Trophoblast cell (in vitro differentiated cells and primary cell): ENCODE data around the gene CCNQ.

Source experiments
- DNase-seq, 2 donors: peaks; one replicate each; pipeline ENCODE4 v3.0.0-alpha.2; 2016
- H2AFZ ChIP-seq: 2 replicates; pipeline ENCODE4 v1.6.1; 2013; ENCODE audit warnings: low read length, moderate library complexity, mild to moderate bottlenecking; ENCODE audit not compliant: insufficient read depth, poor library complexity
- H2AK5ac ChIP-seq: 2 replicates; pipeline ENCODE4 v1.6.1; 2013; ENCODE audit warnings: mild to moderate bottlenecking, low read length
- H2BK120ac ChIP-seq: 2 replicates; pipeline ENCODE4 v1.6.1; 2013; ENCODE audit warnings: low read length, mild to moderate bottlenecking, moderate library complexity; ENCODE audit not compliant: insufficient read depth, poor library complexity
- H2BK12ac ChIP-seq: 2 replicates; pipeline ENCODE4 v1.6.1; 2013; ENCODE audit warnings: mild to moderate bottlenecking, low read length, moderate library complexity
- H2BK5ac ChIP-seq: 2 replicates; pipeline ENCODE4 v1.6.1; 2013; ENCODE audit warnings: low read length, low read depth, moderate library complexity, mild to moderate bottlenecking; ENCODE audit not compliant: poor library complexity
- H3K14ac ChIP-seq: 2 replicates; pipeline ENCODE4 v1.6.1; 2013; ENCODE audit warnings: mild to moderate bottlenecking, low read length
- H3K18ac ChIP-seq: 2 replicates; pipeline ENCODE4 v1.6.1; 2013; ENCODE audit warnings: mild to moderate bottlenecking, low read length
- H3K23ac ChIP-seq: 2 replicates; pipeline ENCODE4 v1.6.1; 2013; ENCODE audit warnings: low read length
- H3K27ac ChIP-seq: 2 replicates; pipeline ENCODE4 v1.5.1; 2013; ENCODE audit warnings: low read depth, mild to moderate bottlenecking, inconsistent platforms, low read length, moderate library complexity
- H3K27me3 ChIP-seq: 2 replicates; pipeline ENCODE4 v1.6.1; 2013; ENCODE audit warnings: inconsistent platforms, mild to moderate bottlenecking, low read length, moderate library complexity; ENCODE audit not compliant: insufficient read depth
- H3K36me3 ChIP-seq, 2 experiments: 1 replicate in 1 of 2; 2 replicates in 1 of 2; pipeline ENCODE4 v1.6.1; 2013; ENCODE audit warnings: low read length in 2 of 2, mild to moderate bottlenecking in 2 of 2, moderate library complexity in 1 of 2; ENCODE audit not compliant: insufficient read depth in 2 of 2, control insufficient read depth in 1 of 2
- H3K4ac ChIP-seq: 2 replicates; pipeline ENCODE4 v1.6.1; 2013; ENCODE audit warnings: low read depth, mild to moderate bottlenecking, low read length, moderate library complexity
- H3K4me1 ChIP-seq, 2 experiments: 1 replicate in 1 of 2; 2 replicates in 1 of 2; pipeline ENCODE4 v1.6.1; 2013; ENCODE audit warnings: low read length in 2 of 2, mild to moderate bottlenecking in 2 of 2, moderate library complexity in 1 of 2; ENCODE audit not compliant: insufficient read depth in 2 of 2, control insufficient read depth in 1 of 2
- H3K4me2 ChIP-seq: 2 replicates; pipeline ENCODE4 v1.6.1; 2013; ENCODE audit warnings: inconsistent platforms, mild to moderate bottlenecking, low read length, moderate library complexity
- H3K4me3 ChIP-seq: 2 replicates; pipeline ENCODE4 v1.5.1; 2013; ENCODE audit warnings: mild to moderate bottlenecking, low read depth, low read length, inconsistent platforms
- H3K79me1 ChIP-seq: one replicate; pipeline ENCODE4 v1.6.1; 2013; ENCODE audit warnings: low read length
- H3K79me2 ChIP-seq: 2 replicates; pipeline ENCODE4 v1.6.1; 2013; ENCODE audit warnings: low read length, mild to moderate bottlenecking; ENCODE audit not compliant: control insufficient read depth, insufficient read depth, poor library complexity
- H3K9ac ChIP-seq: 2 replicates; pipeline ENCODE4 v1.6.1; 2013; ENCODE audit warnings: mild to moderate bottlenecking, low read length
- H3K9me3 ChIP-seq: 2 replicates; pipeline ENCODE4 v1.6.1; 2013; ENCODE audit warnings: low read depth, mild to moderate bottlenecking, control low read depth, inconsistent platforms, low read length; ENCODE audit not compliant: insufficient read depth
- H4K12ac ChIP-seq: 2 replicates; pipeline ENCODE4 v1.6.1; 2013; ENCODE audit warnings: low read depth, mild to moderate bottlenecking, low read length, moderate library complexity
- H4K8ac ChIP-seq: 2 replicates; pipeline ENCODE4 v1.6.1; 2013; ENCODE audit warnings: low read depth, mild to moderate bottlenecking, low read length, moderate library complexity
- H4K91ac ChIP-seq: one replicate; pipeline ENCODE4 v1.6.1; 2013; ENCODE audit warnings: low read depth, mild to moderate bottlenecking, low read length, moderate library complexity
- WGBS: extraction: QIAGEN DNeasy Blood & Tissue Kit; methylation state at CpG from one replicate; pipeline ENCODE4 v1.1.7; 2013; ENCODE audit warnings: missing lambda C conversion rate; ENCODE audit not compliant: insufficient read length, insufficient coverage; ENCODE audit errors: extremely low coverage; 5-methylcytosine and 5-hydroxymethylcytosine counted together

Gene CCNQ

GRCh38 chrX:153631907-153632594 is 33.1 kb upstream of the CCNQ start:
- WGBS = no CpG with 5 or more reads among the region's 19 CpGs
- H3K14ac ChIP-seq = no peak overlapping the region
- H3K79me2 ChIP-seq = no peaks in the 10 kb centered on the region

DNA sequence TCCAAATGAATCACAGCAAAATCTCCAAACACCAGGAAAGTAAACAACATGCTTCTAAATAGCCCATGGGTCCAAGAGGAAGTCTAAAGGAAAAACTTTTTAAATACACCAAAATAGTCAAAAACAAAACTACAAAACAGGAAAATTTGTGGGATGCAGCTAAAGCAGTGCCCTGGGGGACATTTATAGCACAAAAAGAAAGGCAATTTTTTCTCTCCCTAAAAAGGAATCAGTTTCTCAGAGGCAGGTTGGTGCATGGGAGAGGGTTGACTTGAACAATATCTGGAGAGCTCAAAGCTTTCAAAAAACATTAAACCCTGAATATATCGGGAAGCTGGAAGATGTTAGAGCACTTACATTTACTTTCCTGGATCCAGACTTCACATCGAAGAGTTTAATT is 32.4 kb upstream of the CCNQ start:
- H3K79me1 ChIP-seq = no peaks in the 10 kb centered on the region
- H3K23ac ChIP-seq = no peak overlapping the region
- H2BK12ac ChIP-seq = no peak overlapping the region
- H2AFZ ChIP-seq = no peak overlapping the region
- H4K12ac ChIP-seq = no peak overlapping the region
- no peak overlapping the region for H3K18ac ChIP-seq
- H2BK120ac ChIP-seq = no peak overlapping the region
- H3K79me2 ChIP-seq = no peaks in the 10 kb centered on the region
- DNase-seq = no peak
- no peak overlapping the region for H3K9ac ChIP-seq
- no peak overlapping the region for H3K4me3 ChIP-seq
- no CpG with 5 or more reads among the region's 2 CpGs for WGBS
- H3K27me3 ChIP-seq = no peaks in the 10 kb centered on the region
- H3K27ac ChIP-seq = no peak overlapping the region
- no peaks in the 10 kb centered on the region for H3K36me3 ChIP-seq
- no peak overlapping the region for H4K91ac ChIP-seq
- no peaks in the 10 kb centered on the region for H3K4me1 ChIP-seq
- H2AK5ac ChIP-seq = no peak overlapping the region
- H3K4ac ChIP-seq = no peak overlapping the region
- H3K4me2 ChIP-seq = no peak overlapping the region
- H3K14ac ChIP-seq = no peak overlapping the region
- no peak overlapping the region for H4K8ac ChIP-seq
- H3K9me3 ChIP-seq = peaks cover 2% of the 10 kb centered on the region
- H2BK5ac ChIP-seq = no peak overlapping the region

More at GRCh38 chrX:153631907-153632594, 33.1 kb upstream of the CCNQ start:
- Histone ChIP-seq H3K4me2 (no peak overlapping the region), H3K27ac (no peak overlapping the region), H4K12ac (no peak overlapping the region), H2BK120ac (no peak overlapping the region), H2BK5ac (no peak overlapping the region), H2BK12ac (no peak overlapping the region), H3K36me3 (no peaks in the 10 kb centered on the region), H2AFZ (no peak overlapping the region), H3K4me3 (no peak overlapping the region), H3K4ac (no peak overlapping the region), H3K4me1 (no peaks in the 10 kb centered on the region), H3K79me1 (no peaks in the 10 kb centered on the region), H3K27me3 (no peaks in the 10 kb centered on the region), H3K9ac (no peak overlapping the region), H4K91ac (no peak overlapping the region), H4K8ac (no peak overlapping the region), H3K23ac (no peak overlapping the region), H3K9me3 (peaks cover 2% of the 10 kb centered on the region), H2AK5ac (no peak overlapping the region), H3K18ac (no peak overlapping the region)
- no peak for DNase-seq

GRCh38 chrX:153628665-153629064 is 29.7 kb upstream of the CCNQ start:
- H3K9ac ChIP-seq = no peak overlapping the region
- no peak overlapping the region for H2AK5ac ChIP-seq
- H3K4me3 ChIP-seq = no peak overlapping the region
- WGBS = no CpG with 5 or more reads among the region's 12 CpGs
- H3K14ac ChIP-seq = no peak overlapping the region
- no peaks in the 10 kb centered on the region for H3K36me3 ChIP-seq
- no peak overlapping the region for H3K18ac ChIP-seq
- H3K79me1 ChIP-seq = no peaks in the 10 kb centered on the region
- H3K9me3 ChIP-seq = no peaks in the 10 kb centered on the region
- H2AFZ ChIP-seq = no peak overlapping the region
- H3K4me1 ChIP-seq = no peaks in the 10 kb centered on the region
- no peak overlapping the region for H2BK5ac ChIP-seq
- no peak overlapping the region for H3K4me2 ChIP-seq
- no peak overlapping the region for H2BK120ac ChIP-seq
- H3K79me2 ChIP-seq = no peaks in the 10 kb centered on the region
- H2BK12ac ChIP-seq = no peak overlapping the region
- no peak overlapping the region for H4K12ac ChIP-seq
- no peak overlapping the region for H4K91ac ChIP-seq
- no peaks in the 10 kb centered on the region for H3K27me3 ChIP-seq
- no peak overlapping the region for H3K23ac ChIP-seq
- no peak overlapping the region for H3K27ac ChIP-seq
- no peak overlapping the region for H4K8ac ChIP-seq
- DNase-seq = no peak
- no peak overlapping the region for H3K4ac ChIP-seq

DNA sequence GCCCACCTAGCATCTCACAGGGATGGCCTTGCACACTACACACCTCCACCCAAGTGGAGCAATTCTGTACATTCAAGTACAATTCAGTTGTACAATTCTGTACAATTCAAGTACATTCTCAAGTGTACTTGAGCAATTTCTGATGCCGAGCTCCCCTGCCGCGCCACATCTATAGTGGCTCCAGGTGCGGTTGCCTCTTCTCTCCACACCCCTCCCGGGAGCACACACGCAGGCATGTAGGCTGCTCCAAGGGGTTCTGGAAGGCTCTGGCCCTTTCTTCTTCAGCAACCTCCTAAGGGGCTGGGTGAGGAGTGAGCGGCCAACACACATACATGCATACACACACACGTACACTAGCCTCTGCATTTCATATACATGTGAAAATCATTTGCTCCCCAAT is 29.2 kb upstream of the CCNQ start:
- Histone ChIP-seq H3K9me3 (no peaks in the 10 kb centered on the region), H2AK5ac (no peak overlapping the region), H3K36me3 (no peaks in the 10 kb centered on the region), H3K79me2 (no peaks in the 10 kb centered on the region), H2BK12ac (no peak overlapping the region), H3K4me1 (no peaks in the 10 kb centered on the region), H3K9ac (no peak overlapping the region), H3K23ac (no peak overlapping the region), H4K91ac (no peak overlapping the region), H2BK5ac (no peak overlapping the region), H3K4me3 (no peak overlapping the region), H4K8ac (no peak overlapping the region), H3K79me1 (no peaks in the 10 kb centered on the region), H2AFZ (no peak overlapping the region), H3K4me2 (no peak overlapping the region), H3K27ac (no peak overlapping the region), H3K27me3 (no peaks in the 10 kb centered on the region), H3K4ac (no peak overlapping the region), H3K14ac (no peak overlapping the region), H3K18ac (no peak overlapping the region), H4K12ac (no peak overlapping the region), H2BK120ac (no peak overlapping the region)
- WGBS = no CpG with 5 or more reads among the region's 8 CpGs
- DNase-seq = no peak
